Measurements from ENCODE around the gene KLHL13. TPM values are rescaled to one million over a fixed set of nuclear protein-coding genes. Genes with fewer than 3 reads are reported as not detected.

The KLHL13 gene
- total RNA-seq, 1 donor from 2014 or later: 5.6 TPM

GRCh38 chrX:118088084-118088483, 28.5 kb downstream of the KLHL13 start:
- no peak overlapping the region for H2AFZ ChIP-seq (ENCODE audit: low read depth, low read length)
- FAIRE-seq: no peak
- H3K9me3 Mint-ChIP-seq (ENCODE audit: unreplicated experiment): peaks cover 5% of the 10 kb centered on the region
- H3K36me3 ChIP-seq (ENCODE audit: insufficient read depth, low read length): no peaks in the 10 kb centered on the region
- H3K4me3 ChIP-seq (ENCODE audit: insufficient read depth, low read depth, low read length): no peak overlapping the region
- H3K27ac ChIP-seq (ENCODE audit: low read depth, low read length): no peak overlapping the region
- no peaks in the 10 kb centered on the region for H3K36me3 Mint-ChIP-seq (ENCODE audit: low read depth, unreplicated experiment)
- no peak overlapping the region for H3K4me3 Mint-ChIP-seq (ENCODE audit: unreplicated experiment)
- H3K4me1 Mint-ChIP-seq (ENCODE audit: low read depth, unreplicated experiment): no peaks in the 10 kb centered on the region
- H3K9ac ChIP-seq (ENCODE audit: low read length): no peak overlapping the region
- H3K4me2 ChIP-seq (ENCODE audit: low read length): no peak overlapping the region
- no peak for DNase-seq (ENCODE audit: low read depth)
- no peak for TF ChIP-seq CTCF (IDR thresholded peaks at IDR 0.05; ENCODE audit: insufficient read depth, low read depth, low read length)
- TF ChIP-seq EZH2 (IDR thresholded peaks at IDR 0.05; ENCODE audit: insufficient read depth, low read length): no peak
- H3K27ac Mint-ChIP-seq (ENCODE audit: unreplicated experiment): no peak overlapping the region
- no peaks in the 10 kb centered on the region for H3K9me3 ChIP-seq (ENCODE audit: insufficient read depth, low read depth, low read length)
- H3K27me3 Mint-ChIP-seq (ENCODE audit: low read depth, unreplicated experiment): no peaks in the 10 kb centered on the region
- no peaks in the 10 kb centered on the region for H3K4me1 ChIP-seq (ENCODE audit: insufficient read depth, low read length)
- no peaks in the 10 kb centered on the region for H3K27me3 ChIP-seq (ENCODE audit: insufficient read depth, low read length)
- no peaks in the 10 kb centered on the region for H3K79me2 ChIP-seq (ENCODE audit: insufficient read depth, low read length)
- no peaks in the 10 kb centered on the region for H4K20me1 ChIP-seq (ENCODE audit: insufficient read depth, low read length)

GRCh38 chrX:118074196-118074595, 42.4 kb downstream of the KLHL13 start:
- Mint-ChIP-seq H3K4me3 (ENCODE audit: unreplicated experiment) (no peak overlapping the region), H3K27me3 (ENCODE audit: low read depth, unreplicated experiment) (no peaks in the 10 kb centered on the region), H3K36me3 (ENCODE audit: low read depth, unreplicated experiment) (no peaks in the 10 kb centered on the region), H3K4me1 (ENCODE audit: low read depth, unreplicated experiment) (no peaks in the 10 kb centered on the region), H3K9me3 (ENCODE audit: unreplicated experiment) (no peaks in the 10 kb centered on the region), H3K27ac (ENCODE audit: unreplicated experiment) (no peak overlapping the region)
- DNase-seq (ENCODE audit: low read depth): peak; percentile 3
- Histone ChIP-seq H3K27ac (ENCODE audit: low read depth, low read length) (no peak overlapping the region), H4K20me1 (ENCODE audit: insufficient read depth, low read length) (no peaks in the 10 kb centered on the region), H3K79me2 (ENCODE audit: insufficient read depth, low read length) (no peaks in the 10 kb centered on the region), H3K36me3 (ENCODE audit: insufficient read depth, low read length) (no peaks in the 10 kb centered on the region), H3K4me1 (ENCODE audit: insufficient read depth, low read length) (no peaks in the 10 kb centered on the region), H3K4me3 (ENCODE audit: insufficient read depth, low read depth, low read length) (no peak overlapping the region), H3K9me3 (ENCODE audit: insufficient read depth, low read depth, low read length) (no peaks in the 10 kb centered on the region), H3K9ac (ENCODE audit: low read length) (no peak overlapping the region), H2AFZ (ENCODE audit: low read depth, low read length) (no peak overlapping the region), H3K4me2 (ENCODE audit: low read length) (no peak overlapping the region), H3K27me3 (ENCODE audit: insufficient read depth, low read length) (no peaks in the 10 kb centered on the region)
- FAIRE-seq: no peak
- TF ChIP-seq CTCF (IDR thresholded peaks at IDR 0.05; ENCODE audit: insufficient read depth, low read depth, low read length): no peak
- TF ChIP-seq EZH2 (IDR thresholded peaks at IDR 0.05; ENCODE audit: insufficient read depth, low read length): no peak

GRCh38 chrX:118066867-118067515, 49.6 kb downstream of the KLHL13 start:
- no peaks in the 10 kb centered on the region for H3K27me3 ChIP-seq (ENCODE audit: insufficient read depth, low read length)
- H3K4me2 ChIP-seq (ENCODE audit: low read length): no peak overlapping the region
- no peaks in the 10 kb centered on the region for H3K4me1 ChIP-seq (ENCODE audit: insufficient read depth, low read length)
- no peak overlapping the region for H3K4me3 ChIP-seq (ENCODE audit: insufficient read depth, low read depth, low read length)
- Mint-ChIP-seq H3K4me1 (ENCODE audit: low read depth, unreplicated experiment) (no peaks in the 10 kb centered on the region), H3K9me3 (ENCODE audit: unreplicated experiment) (no peaks in the 10 kb centered on the region), H3K4me3 (ENCODE audit: unreplicated experiment) (no peak overlapping the region), H3K36me3 (ENCODE audit: low read depth, unreplicated experiment) (no peaks in the 10 kb centered on the region), H3K27ac (ENCODE audit: unreplicated experiment) (no peak overlapping the region), H3K27me3 (ENCODE audit: low read depth, unreplicated experiment) (no peaks in the 10 kb centered on the region)
- H3K9ac ChIP-seq (ENCODE audit: low read length): no peak overlapping the region
- H3K79me2 ChIP-seq (ENCODE audit: insufficient read depth, low read length): no peaks in the 10 kb centered on the region
- H3K27ac ChIP-seq (ENCODE audit: low read depth, low read length): no peak overlapping the region
- H2AFZ ChIP-seq (ENCODE audit: low read depth, low read length): no peak overlapping the region
- no peak for DNase-seq (ENCODE audit: low read depth)
- peak; percentile 23 for FAIRE-seq
- H4K20me1 ChIP-seq (ENCODE audit: insufficient read depth, low read length): no peaks in the 10 kb centered on the region
- no peaks in the 10 kb centered on the region for H3K36me3 ChIP-seq (ENCODE audit: insufficient read depth, low read length)
- TF ChIP-seq EZH2 (IDR thresholded peaks at IDR 0.05; ENCODE audit: insufficient read depth, low read length) (no peak), CTCF (IDR thresholded peaks at IDR 0.05; ENCODE audit: insufficient read depth, low read depth, low read length) (no peak)
- no peaks in the 10 kb centered on the region for H3K9me3 ChIP-seq (ENCODE audit: insufficient read depth, low read depth, low read length)
